ENCODE data around the gene ATP12A. TPM values are rescaled to one million over a fixed set of nuclear protein-coding genes. Genes with fewer than 3 reads are reported as not detected.

ATP12A gene
- total and polyA plus RNA-seq, 12 donors, result not detected

DNA sequence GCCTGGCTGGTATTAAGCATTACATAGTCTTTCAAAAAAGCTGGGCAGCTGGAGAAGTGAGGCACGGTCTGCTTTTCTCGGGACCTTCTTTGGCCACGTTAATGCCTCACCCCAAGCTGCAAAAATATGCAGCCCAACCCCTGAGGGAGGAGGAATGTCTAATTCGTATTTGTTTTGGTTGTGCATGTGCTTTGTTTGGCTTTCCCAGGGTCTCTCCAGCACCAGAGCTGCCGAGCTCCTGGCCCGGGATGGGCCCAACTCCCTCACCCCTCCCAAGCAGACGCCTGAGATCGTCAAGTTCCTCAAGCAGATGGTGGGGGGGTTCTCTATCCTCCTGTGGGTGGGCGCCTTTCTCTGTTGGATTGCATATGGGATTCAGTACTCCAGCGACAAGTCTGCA lies 7.9 kb downstream of the ATP12A start:
- no peaks in the 10 kb centered on the region for H3K9me3 ChIP-seq
- 38 to 42% methylated on average over 10 of the region's 10 CpGs for WGBS, 2 donors
- intact Hi-C loops (cut with DNase I), result loop anchor here in 1 of 10 donors (10.0 kb wide), 1 partner anchor 47 kb away; no protein-coding TSS in a partner anchor
- peaks cover 0 to 17% (median 0%) of the 10 kb centered on the region in 9 donors for H3K4me1 ChIP-seq
- H3K27me3 ChIP-seq, result peaks cover 0 to 54% (median 30%) of the 10 kb centered on the region in 7 donors
- DNase-seq (no peak), ATAC-seq (no peak)
- H3K36me3 ChIP-seq, result no peaks in the 10 kb centered on the region
- H3K27ac ChIP-seq, result no peak overlapping the region
- H3K4me3 ChIP-seq, result no peak overlapping the region
- TF ChIP-seq CTCF (IDR thresholded peaks at IDR 0.05), result no peak

GRCh38 chr13:24688950-24689349 lies 8.7 kb downstream of the ATP12A start:
- Histone ChIP-seq H3K9me3 (no peaks in the 10 kb centered on the region), H3K27me3 (peaks cover 0 to 54% (median 37%) of the 10 kb centered on the region in 7 donors), H3K4me1 (peaks cover 0 to 10% (median 0%) of the 10 kb centered on the region in 9 donors), H3K27ac (no peak overlapping the region), H3K4me3 (no peak overlapping the region), H3K36me3 (no peaks in the 10 kb centered on the region)
- intact Hi-C loops (cut with DNase I), result loop anchor here in 1 of 10 donors (10.0 kb wide), 1 partner anchor 46 kb away; no protein-coding TSS in a partner anchor
- WGBS, 2 donors, result 84% methylated on average over 11 of the region's 11 CpGs
- ATAC-seq (no peak), DNase-seq (no peak)
- TF ChIP-seq CTCF (IDR thresholded peaks at IDR 0.05), result no peak

DNA sequence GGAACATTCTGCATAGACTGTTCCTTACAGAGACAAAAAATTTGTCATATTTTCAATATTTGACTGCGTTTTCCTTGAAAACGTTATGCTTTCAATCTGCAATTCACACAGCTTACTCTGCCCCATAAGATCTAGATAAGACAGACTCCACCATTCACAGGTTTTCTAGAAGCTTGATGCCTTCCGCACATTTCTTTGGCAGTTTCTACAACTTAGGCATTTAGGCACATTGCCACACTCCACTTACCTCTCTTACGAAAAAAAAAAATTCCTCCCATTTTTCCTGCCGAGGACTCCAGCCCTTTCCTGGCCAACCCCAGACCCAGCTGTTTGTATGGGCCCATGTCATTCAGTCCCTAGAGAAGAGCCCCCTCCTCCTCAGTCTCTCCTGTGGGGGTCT lies 11.2 kb downstream of the ATP12A start:
- H3K4me3 ChIP-seq, result no peak overlapping the region
- peaks cover 0 to 54% (median 37%) of the 10 kb centered on the region in 7 donors for H3K27me3 ChIP-seq
- H3K9me3 ChIP-seq, result no peaks in the 10 kb centered on the region
- no peak for DNase-seq
- 62 to 72% methylated on average over 5 of the region's 5 CpGs for WGBS, 2 donors
- ATAC-seq, result no peak
- H3K36me3 ChIP-seq, result no peaks in the 10 kb centered on the region
- no peaks in the 10 kb centered on the region for H3K4me1 ChIP-seq
- no peak for TF ChIP-seq CTCF (IDR thresholded peaks at IDR 0.05)
- no peak overlapping the region for H3K27ac ChIP-seq
- intact Hi-C loops (cut with DNase I), result loop anchor here in 6 of 10 donors (5.0 to 10.0 kb wide), 3 partner anchors 36 to 303 kb away; no protein-coding TSS in a partner anchor

DNA sequence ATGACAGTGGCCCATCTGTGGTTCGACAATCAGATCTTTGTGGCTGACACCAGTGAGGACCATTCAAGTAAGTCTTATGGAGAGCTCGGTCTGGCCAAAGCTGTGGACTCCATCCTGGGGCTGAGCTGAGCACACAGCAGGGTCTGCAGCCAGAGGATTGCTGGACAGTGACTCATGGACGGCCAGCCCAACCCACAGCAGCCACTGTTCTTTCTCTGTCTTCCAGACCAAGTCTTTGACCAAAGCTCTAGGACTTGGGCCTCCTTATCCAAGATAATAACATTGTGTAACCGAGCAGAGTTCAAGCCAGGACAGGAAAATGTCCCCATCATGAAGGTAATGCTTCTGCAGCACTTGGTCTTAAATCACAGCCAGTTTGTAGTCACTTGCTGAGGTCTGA lies 12.4 kb downstream of the ATP12A start:
- DNase-seq (no peak), ATAC-seq (peak in 6 of 8 donors; percentile 39 to 83 (median 60))
- Histone ChIP-seq H3K9me3 (no peaks in the 10 kb centered on the region), H3K4me3 (no peak overlapping the region), H3K36me3 (no peaks in the 10 kb centered on the region), H3K27ac (no peak overlapping the region), H3K4me1 (no peaks in the 10 kb centered on the region), H3K27me3 (peaks cover 0 to 48% (median 35%) of the 10 kb centered on the region in 7 donors)
- intact Hi-C loops (cut with DNase I), result loop anchor here in 6 of 10 donors (5.0 to 10.0 kb wide), 3 partner anchors 35 to 302 kb away; no protein-coding TSS in a partner anchor
- WGBS, 2 donors, result 47 to 52% methylated on average over 4 of the region's 4 CpGs
- TF ChIP-seq CTCF (IDR thresholded peaks at IDR 0.05), result no peak

All from heart right ventricle (tissue), 16 donors.